OCI-LY3 (cell line): ENCODE data around the gene SMIM22.

ENCODE experiments used
- H2AFZ ChIP-seq: fragments of 200-600, 300-600 bp; shearing (Covaris generic); 2 replicates; pipeline ENCODE4 v1.6.0; 2014; ENCODE audit warnings: antibody characterized with exemption, low read depth, low read length
- H3K27ac ChIP-seq: fragments of 200-600, 300-600 bp; sonication (generic); 2 replicates; pipeline ENCODE4 v1.5.1; 2014; ENCODE audit warnings: mild to moderate bottlenecking, low read length, moderate library complexity, mixed read lengths
- H3K27me3 ChIP-seq: fragments of 200-600, 300-600 bp; sonication (generic); 2 replicates; pipeline ENCODE4 v1.6.1; 2014; ENCODE audit warnings: low read depth, low read length, mixed read lengths
- H3K36me3 ChIP-seq: fragments of 200-600, 300-600 bp; sonication (generic); replicated peaks from 2 replicates; pipeline ENCODE3; 2014; ENCODE audit warnings: low read depth, low read length, mixed read lengths
- H3K4me1 ChIP-seq: fragments of 300-600, 200-600 bp; sonication (generic); 2 replicates; pipeline ENCODE4 v1.6.1; 2014; ENCODE audit warnings: low read length, mixed read lengths
- H3K4me2 ChIP-seq: fragments of 200-600, 300-600 bp; sonication (generic); 2 replicates; pipeline ENCODE4 v1.6.1; 2014; ENCODE audit warnings: low read length, mixed read lengths
- H3K4me3 ChIP-seq: fragments of 300-600, 200-600 bp; sonication (generic); 2 replicates; pipeline ENCODE4 v1.5.1; 2014; ENCODE audit warnings: antibody characterized with exemption, mild to moderate bottlenecking, low read length, moderate library complexity
- H3K79me2 ChIP-seq: fragments of 300-600, 200-600 bp; shearing (Covaris generic); 2 replicates; pipeline ENCODE4 v1.6.1; 2014; ENCODE audit warnings: mild to moderate bottlenecking, low read length, mixed read lengths
- H3K9ac ChIP-seq: fragments of 300-600, 200-600 bp; shearing (Covaris generic); 2 replicates; pipeline ENCODE4 v1.6.0; 2014; ENCODE audit warnings: mild to moderate bottlenecking, low read length, moderate library complexity
- H3K9me3 ChIP-seq: fragments of 200-600, 300-600 bp; shearing (Covaris generic); 2 replicates; pipeline ENCODE4 v1.6.1; 2014; ENCODE audit warnings: low read length, mixed read lengths; ENCODE audit not compliant: insufficient read depth
- H4K20me1 ChIP-seq: fragments of 200-600, 300-600 bp; sonication (generic); 2 replicates; pipeline ENCODE4 v1.6.1; 2016; ENCODE audit warnings: low read length, mixed read lengths; ENCODE audit not compliant: insufficient read depth
- CTCF ChIP-seq: fragments of 200-600, 300-600 bp; sonication (generic); IDR thresholded peaks from 2 replicates; pipeline ENCODE4 v1.5.1; 2014; ENCODE audit warnings: antibody characterized with exemption, low read length, low read depth
- EZH2phosphoT487 ChIP-seq: fragments of 200-600 bp; shearing (Covaris generic); IDR thresholded peaks from 2 replicates; pipeline ENCODE4 v1.6.1; 2018; ENCODE audit warnings: antibody characterized with exemption, mixed run types, low read depth

SMIM22 gene

GRCh38 chr16:4767872-4768548 lies 27.2 kb upstream of the SMIM22 start:
- Histone ChIP-seq H3K4me3 (peak overlapping the region; percentile 81), H4K20me1 (no peaks in the 10 kb centered on the region), H3K36me3 (peaks cover 7% of the 10 kb centered on the region), H3K9ac (peak overlapping the region; percentile 70), H3K27me3 (no peaks in the 10 kb centered on the region), H3K4me1 (peaks cover 10% of the 10 kb centered on the region), H2AFZ (peak overlapping the region; percentile 73), H3K4me2 (peak overlapping the region; percentile 86), H3K79me2 (peaks cover 18% of the 10 kb centered on the region), H3K9me3 (no peaks in the 10 kb centered on the region), H3K27ac (peak overlapping the region; percentile 25)
- TF ChIP-seq EZH2phosphoT487, result no peak
- no peak for TF ChIP-seq CTCF

GRCh38 chr16:4768549-4769305 lies 26.4 kb upstream of the SMIM22 start:
- Histone ChIP-seq H3K9me3 (no peaks in the 10 kb centered on the region), H3K4me3 (peak overlapping the region; percentile 81), H3K4me1 (peaks cover 10% of the 10 kb centered on the region), H2AFZ (peak overlapping the region; percentile 73), H3K9ac (peak overlapping the region; percentile 70), H3K36me3 (peaks cover 3% of the 10 kb centered on the region), H3K27ac (peak overlapping the region; percentile 25), H3K27me3 (no peaks in the 10 kb centered on the region), H3K79me2 (peaks cover 16% of the 10 kb centered on the region), H3K4me2 (peak overlapping the region; percentile 86), H4K20me1 (no peaks in the 10 kb centered on the region)
- TF ChIP-seq EZH2phosphoT487 (no peak), CTCF (no peak)

- Histone ChIP-seq H3K4me2 (peak overlapping the region; percentile 86), H3K4me1 (peaks cover 10% of the 10 kb centered on the region), H3K4me3 (peak overlapping the region; percentile 81), H3K36me3 (no peaks in the 10 kb centered on the region), H4K20me1 (no peaks in the 10 kb centered on the region), H3K27ac (no peak overlapping the region), H3K9me3 (no peaks in the 10 kb centered on the region), H2AFZ (peak overlapping the region; percentile 73), H3K79me2 (peaks cover 15% of the 10 kb centered on the region), H3K27me3 (no peaks in the 10 kb centered on the region), H3K9ac (peak overlapping the region; percentile 4; the same call in 1 of the 2 replicates)
- no peak for TF ChIP-seq CTCF
- no peak for TF ChIP-seq EZH2phosphoT487
Measured at GRCh38 chr16:4769306-4769638, 25.9 kb upstream of the SMIM22 start.

- no peaks in the 10 kb centered on the region for H3K27me3 ChIP-seq
- H4K20me1 ChIP-seq, result no peaks in the 10 kb centered on the region
- peaks cover 3% of the 10 kb centered on the region; the same call in 1 of the 2 replicates for H3K4me1 ChIP-seq
- H3K9ac ChIP-seq, result no peak overlapping the region
- H3K79me2 ChIP-seq, result peaks cover 3% of the 10 kb centered on the region
- H3K27ac ChIP-seq, result no peak overlapping the region
- 0 out of 2 replicates have a peak overlapping the region, but pooled peaks have one; percentile 30 for H2AFZ ChIP-seq
- no peaks in the 10 kb centered on the region for H3K9me3 ChIP-seq
- no peaks in the 10 kb centered on the region for H3K36me3 ChIP-seq
- TF ChIP-seq EZH2phosphoT487, result no peak
- no peak overlapping the region for H3K4me3 ChIP-seq
- H3K4me2 ChIP-seq, result no peak overlapping the region
Measured at GRCh38 chr16:4771646-4772045, 23.5 kb upstream of the SMIM22 start.
